GM23248 (cell line): ENCODE results near the gene TXNRD2.

Experiments
- EZH2 ChIP-seq: fragments of 200-600 bp; sonication (generic); IDR thresholded peaks from 2 replicates; pipeline ENCODE4 v1.6.1; 2018; ENCODE audit warnings: antibody characterized with exemption, mild to moderate bottlenecking; ENCODE audit not compliant: insufficient read depth, poor library complexity, severe bottlenecking
- EZH2phosphoT487 ChIP-seq: fragments of 200-600 bp; sonication (generic); IDR thresholded peaks from 2 replicates; pipeline ENCODE4 v1.6.1; 2018; ENCODE audit warnings: antibody characterized with exemption, moderate library complexity, mild to moderate bottlenecking, low read depth; ENCODE audit not compliant: insufficient read depth

- TF ChIP-seq EZH2: no peak
- TF ChIP-seq EZH2phosphoT487: no peak
Observed at GRCh38 chr22:19892257-19892879, 49.2 kb downstream of the TXNRD2 start.
